ENCODE data around the gene PHACTR4. TPM values are rescaled to one million over a fixed set of nuclear protein-coding genes. Genes with fewer than 3 reads are reported as not detected.
A peak's percentile ranks its signal among the peaks of the same experiment; 100 is the strongest.
"Not testable (repeated sequence)": the region's sequence is repeated elsewhere in the genome, so short reads cannot be mapped to it uniquely, and the experiment has no call there.

Gene PHACTR4
- total RNA-seq, 2 experiments from 2014 or later: 29.4 to 30.8 TPM

DNA sequence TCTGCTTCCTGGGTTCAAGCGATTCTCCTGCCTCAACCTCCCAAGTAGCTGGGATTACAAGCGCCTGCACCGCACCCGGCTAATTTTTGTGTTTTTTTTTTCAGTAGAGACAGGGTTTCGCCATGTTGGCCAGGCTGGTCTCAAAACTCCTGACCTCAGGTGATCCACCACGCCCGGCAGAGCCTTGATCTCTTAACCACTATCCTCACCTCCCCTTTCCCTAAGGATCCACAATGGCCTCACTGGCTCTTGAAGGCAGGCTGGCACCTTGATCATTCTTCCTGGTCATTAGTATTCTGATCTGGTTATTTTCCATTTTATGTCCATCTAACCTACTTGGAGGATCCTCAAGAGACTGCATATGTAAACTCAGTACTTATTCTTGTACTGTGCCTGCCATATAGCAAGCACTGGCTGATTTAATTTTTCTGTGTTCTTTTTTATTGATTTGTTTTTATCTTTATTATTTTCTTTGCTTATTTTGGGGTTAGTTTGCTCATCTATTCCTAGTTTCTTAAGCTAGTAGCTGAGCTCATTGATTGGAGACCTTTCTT is 142.6 kb downstream of the PHACTR4 start:
- DNase-seq: no peak
- CTCF ChIA-PET: interaction anchor here (1.2 to 1.8 kb wide), 3 partner anchors 91 to 263 kb away, joined by 3 to 5 read pairs (median 3); no protein-coding TSS in a partner anchor

DNA sequence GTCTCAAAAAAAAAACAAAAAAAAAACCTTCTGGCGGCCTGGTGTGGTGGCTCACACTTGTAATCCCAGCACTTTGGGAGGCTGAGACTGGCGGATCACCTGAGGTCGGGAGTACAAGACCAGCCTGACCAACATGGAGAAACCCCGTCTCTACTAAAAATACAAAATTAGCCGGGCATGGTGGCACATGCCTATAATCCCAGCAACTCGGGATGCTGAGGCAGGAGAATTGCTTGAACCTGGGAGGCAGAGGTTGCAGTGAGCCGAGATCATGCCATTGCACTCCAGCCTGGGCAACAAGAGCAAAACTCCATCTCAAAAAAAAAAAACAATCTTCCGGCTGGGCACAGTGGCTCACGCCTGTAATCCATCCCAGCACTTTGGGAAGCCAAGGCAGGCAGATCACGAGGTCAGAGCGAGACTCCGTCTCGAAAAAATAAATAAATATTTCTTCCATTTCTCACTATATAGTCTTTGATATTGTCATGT is 144.9 kb downstream of the PHACTR4 start:
- ChIA-PET CTCF (interaction anchor here (0.6 kb wide), 1 partner anchor 762 kb away, joined by 3 read pairs; no protein-coding TSS in a partner anchor), POLR2A (interaction anchor here (1.4 kb wide), 1 partner anchor 7 kb away, joined by 4 read pairs; no protein-coding TSS in a partner anchor)
- H3K4me1 Mint-ChIP-seq (ENCODE audit: low read depth): peaks cover 46% of the 10 kb centered on the region
- H3K27ac Mint-ChIP-seq: peak overlapping the region; percentile 46
- H3K4me3 Mint-ChIP-seq; ATAC-seq; H3K9me3 Mint-ChIP-seq (ENCODE audit: insufficient read depth); DNase-seq; H3K27me3 Mint-ChIP-seq (ENCODE audit: low read depth): not testable (repeated sequence)
- peaks cover 45% of the 10 kb centered on the region for H3K36me3 Mint-ChIP-seq (ENCODE audit: low read depth)

More for the DNA sequence above, 142.6 kb downstream of the PHACTR4 start:
- H3K36me3 Mint-ChIP-seq (ENCODE audit: low read depth): peaks cover 63% of the 10 kb centered on the region
- peak overlapping the region; percentile 97 for H3K27ac Mint-ChIP-seq
- H3K4me3 Mint-ChIP-seq: peak overlapping the region; percentile 97
- H3K4me1 Mint-ChIP-seq (ENCODE audit: low read depth): peaks cover 42% of the 10 kb centered on the region
- H3K9me3 Mint-ChIP-seq (ENCODE audit: insufficient read depth): no peaks in the 10 kb centered on the region
- POLR2A ChIA-PET: interaction anchor here (0.6 kb wide), 2 partner anchors 70 to 150 kb away, joined by 3 read pairs; no protein-coding TSS in a partner anchor
- no peak for ATAC-seq
- no peaks in the 10 kb centered on the region for H3K27me3 Mint-ChIP-seq (ENCODE audit: low read depth)

DNA sequence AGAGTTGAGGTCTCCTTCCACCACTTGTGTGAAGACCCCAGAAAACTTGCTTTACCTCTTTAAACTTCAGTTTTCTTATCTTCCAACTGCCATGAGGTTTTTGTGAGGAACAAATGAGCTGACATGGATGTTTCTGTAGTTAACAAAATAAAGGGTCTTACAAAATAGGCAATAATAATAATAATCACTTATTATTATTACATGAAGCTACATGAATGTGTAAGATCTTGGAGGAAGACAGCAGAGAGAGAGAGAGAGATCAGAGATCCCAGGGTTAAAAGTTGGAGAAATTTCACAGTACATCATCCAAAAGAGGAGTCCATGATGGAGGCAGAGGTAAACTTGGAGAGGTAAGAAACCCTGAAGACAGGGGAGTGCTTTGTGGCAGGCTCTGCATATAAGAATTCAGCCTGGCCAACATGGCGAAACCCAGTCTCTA is 147.0 kb downstream of the PHACTR4 start:
- H3K4me1 Mint-ChIP-seq (ENCODE audit: low read depth): peaks cover 44% of the 10 kb centered on the region
- no peak overlapping the region for H3K4me3 Mint-ChIP-seq
- H3K36me3 Mint-ChIP-seq (ENCODE audit: low read depth): peaks cover 36% of the 10 kb centered on the region
- no peaks in the 10 kb centered on the region for H3K27me3 Mint-ChIP-seq (ENCODE audit: low read depth)
- H3K27ac Mint-ChIP-seq: peak overlapping the region; percentile 35
- H3K9me3 Mint-ChIP-seq (ENCODE audit: insufficient read depth): no peaks in the 10 kb centered on the region
- no peak for DNase-seq
- ATAC-seq: no peak
- ChIA-PET POLR2A (interaction anchor here (0.7 to 1.7 kb wide), 5 partner anchors 9 to 152 kb away, joined by 4 to 8 read pairs (median 6); partner anchors contain the start of genes GMEB1 and RCC1), CTCF (interaction anchor here (1.4 to 3.4 kb wide), 6 partner anchors 9 to 361 kb away, joined by 3 to 27 read pairs (median 8); no protein-coding TSS in a partner anchor)

DNA sequence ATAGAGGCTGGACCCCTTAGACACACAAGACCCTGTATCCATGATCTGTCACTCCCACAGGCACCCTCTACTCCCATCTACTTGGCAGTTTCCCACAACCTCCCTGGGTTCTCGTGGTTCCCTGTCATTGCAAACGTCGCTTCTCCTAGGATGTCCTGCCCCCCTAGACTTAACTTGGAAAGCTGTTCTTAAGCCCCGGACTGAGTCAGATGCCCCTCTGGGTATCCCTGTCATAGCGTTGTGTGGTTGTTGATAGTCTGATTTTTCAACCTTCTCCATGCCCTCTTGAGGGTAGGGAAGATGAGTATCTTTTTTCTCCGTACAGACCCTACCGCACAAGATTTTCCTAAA is 148.1 kb downstream of the PHACTR4 start:
- Mint-ChIP-seq H3K4me1 (ENCODE audit: low read depth) (peaks cover 41% of the 10 kb centered on the region), H3K27ac (peak overlapping the region; percentile 53), H3K9me3 (ENCODE audit: insufficient read depth) (no peaks in the 10 kb centered on the region), H3K27me3 (ENCODE audit: low read depth) (no peaks in the 10 kb centered on the region), H3K4me3 (peak overlapping the region; percentile 84), H3K36me3 (ENCODE audit: low read depth) (peaks cover 37% of the 10 kb centered on the region)
- CTCF ChIA-PET: interaction anchor here (1.3 to 3.4 kb wide), 7 partner anchors 10 to 359 kb away, joined by 3 to 27 read pairs (median 8); no protein-coding TSS in a partner anchor
- POLR2A ChIA-PET: interaction anchor here (0.7 to 1.9 kb wide), 4 partner anchors 8 to 63 kb away, joined by 3 to 20 read pairs (median 5); partner anchors contain the start of gene RCC1
- peak; percentile 2 for ATAC-seq
- DNase-seq: no peak

DNA sequence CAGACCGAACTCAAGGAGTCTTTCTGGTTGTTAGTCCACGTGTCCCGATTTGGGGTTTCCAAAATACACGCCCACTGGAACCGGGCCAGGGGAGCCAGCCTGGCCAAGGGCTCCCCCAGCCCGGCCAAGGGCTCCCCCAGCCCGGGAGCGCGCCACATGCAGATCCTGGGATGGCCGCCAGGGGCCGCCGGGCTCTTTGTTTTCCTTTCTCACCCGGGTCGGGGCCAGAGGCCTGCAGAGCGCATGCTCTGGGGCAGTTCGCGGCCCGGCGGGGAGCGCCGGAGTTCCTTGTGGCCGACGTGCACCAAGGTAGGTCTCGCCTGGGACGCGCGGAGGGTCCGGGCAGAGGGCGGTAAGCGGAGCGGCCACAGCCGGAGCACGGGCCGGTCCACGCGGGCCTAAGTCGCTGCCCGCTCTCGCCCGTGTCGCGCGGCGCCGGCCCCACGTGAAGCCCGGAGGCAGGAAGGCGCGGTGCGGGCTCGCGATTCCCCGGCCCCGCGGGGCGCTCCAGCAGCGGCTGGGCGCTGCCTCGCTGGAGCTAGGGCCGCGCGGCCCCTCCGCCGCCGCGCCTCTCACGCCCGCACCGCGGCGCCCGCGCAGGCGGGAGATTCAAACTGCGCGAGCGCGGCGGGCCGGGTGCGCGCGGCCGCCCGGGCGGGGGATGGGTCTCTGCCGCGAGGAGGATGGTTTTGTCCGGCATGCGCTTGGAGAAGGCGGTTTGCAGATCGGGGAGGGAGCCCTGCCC is 148.6 kb downstream of the PHACTR4 start:
- CTCF ChIA-PET: interaction anchor here (0.8 to 3.4 kb wide), 9 partner anchors 10 to 358 kb away, joined by 3 to 27 read pairs (median 5); partner anchors contain the start of gene TRNAU1AP
- peaks cover 41% of the 10 kb centered on the region for H3K4me1 Mint-ChIP-seq (ENCODE audit: low read depth)

DNA sequence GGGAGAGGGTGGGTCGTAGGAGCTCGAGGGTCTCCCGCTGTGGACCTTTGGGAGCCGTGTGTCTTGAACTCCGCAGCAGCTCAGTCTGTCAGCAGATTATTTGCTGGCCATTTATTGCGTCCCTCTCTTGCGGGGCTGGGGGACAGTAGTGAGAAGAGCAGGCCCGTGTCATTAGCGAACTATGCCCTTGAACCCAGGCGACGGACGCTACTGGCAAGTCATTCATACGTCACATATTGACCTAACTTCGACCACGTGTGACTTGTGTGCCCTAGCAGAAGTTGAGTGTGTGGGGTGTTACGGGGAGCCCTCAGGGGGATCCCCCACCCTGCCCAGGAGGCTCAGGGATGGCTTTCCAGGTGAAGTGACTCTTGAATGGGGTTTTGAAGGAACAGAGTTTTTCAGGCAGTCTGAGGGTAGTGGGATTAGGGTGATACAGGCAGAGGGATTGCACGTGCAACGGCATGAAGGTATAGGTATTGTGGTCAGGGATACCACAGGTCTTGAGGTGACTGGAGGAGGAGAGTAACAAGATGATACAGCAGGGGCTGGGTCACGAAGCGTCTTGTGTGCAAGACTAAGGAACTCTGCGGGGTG is 149.3 kb downstream of the PHACTR4 start:
- H3K4me1 Mint-ChIP-seq (ENCODE audit: low read depth): peaks cover 47% of the 10 kb centered on the region
- peak overlapping the region; percentile 94 for H3K27ac Mint-ChIP-seq
- ATAC-seq: peak; percentile 31
- POLR2A ChIA-PET: interaction anchor here (0.6 to 1.9 kb wide), 11 partner anchors 9 to 457 kb away, joined by 3 to 20 read pairs (median 3); partner anchors contain the start of genes GMEB1, RNU11, TAF12 and TRNAU1AP
- H3K36me3 Mint-ChIP-seq (ENCODE audit: low read depth): peaks cover 36% of the 10 kb centered on the region
- CTCF ChIA-PET: interaction anchor here (0.8 to 3.4 kb wide), 7 partner anchors 10 to 358 kb away, joined by 3 to 27 read pairs (median 5); partner anchors contain the start of gene TRNAU1AP
- peak overlapping the region; percentile 92 for H3K4me3 Mint-ChIP-seq
- peak; percentile 65 for DNase-seq
- H3K9me3 Mint-ChIP-seq (ENCODE audit: insufficient read depth): no peaks in the 10 kb centered on the region
- H3K27me3 Mint-ChIP-seq (ENCODE audit: low read depth): no peaks in the 10 kb centered on the region

More for the DNA sequence above, 148.6 kb downstream of the PHACTR4 start:
- Mint-ChIP-seq H3K27ac (peak overlapping the region; percentile 94), H3K4me3 (peak overlapping the region; percentile 92), H3K27me3 (ENCODE audit: low read depth) (no peaks in the 10 kb centered on the region), H3K36me3 (ENCODE audit: low read depth) (peaks cover 36% of the 10 kb centered on the region), H3K9me3 (ENCODE audit: insufficient read depth) (no peaks in the 10 kb centered on the region)
- POLR2A ChIA-PET: interaction anchor here (0.6 to 1.9 kb wide), 12 partner anchors 8 to 457 kb away, joined by 3 to 20 read pairs (median 3); partner anchors contain the start of genes GMEB1, RNU11, TAF12 and TRNAU1AP
- ATAC-seq: peak; percentile 77
- DNase-seq: peak; percentile 91

DNA sequence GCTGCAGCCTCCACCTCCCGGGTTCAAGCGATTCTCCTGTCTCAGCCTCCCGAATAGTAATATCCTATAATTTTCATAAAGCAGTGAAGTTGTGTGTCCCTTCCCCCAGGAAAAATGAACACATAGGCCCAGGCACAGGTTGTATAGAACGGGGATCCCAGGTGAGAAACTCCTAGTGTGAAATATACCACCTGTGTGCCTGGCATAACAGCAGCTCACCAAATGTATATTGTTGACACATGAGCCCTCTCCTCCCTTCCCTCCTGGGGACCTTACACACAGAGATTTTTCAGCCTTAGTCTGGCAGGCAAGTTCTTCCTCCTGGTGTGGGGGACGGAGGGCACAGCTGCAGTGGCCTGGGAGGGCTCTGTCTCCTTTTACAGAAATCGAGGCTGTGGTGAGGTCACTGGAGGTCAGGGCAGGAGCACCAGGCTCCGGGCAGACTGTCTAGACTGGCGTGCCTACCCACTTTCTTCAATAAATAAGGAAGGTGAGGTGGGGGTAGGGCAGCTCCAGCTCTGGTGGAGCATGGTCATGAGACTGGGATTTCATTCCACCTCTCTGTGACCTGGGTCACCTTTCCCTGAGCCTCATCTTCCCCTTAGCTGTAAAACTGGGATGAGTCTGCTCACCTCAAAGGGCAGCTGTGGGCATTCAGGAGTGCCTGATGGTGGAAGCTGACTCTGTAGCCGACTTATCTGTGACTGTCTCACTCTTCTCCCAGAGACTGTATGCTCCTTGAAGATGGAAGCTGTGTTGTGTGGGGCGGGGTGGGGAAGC is 150.6 kb downstream of the PHACTR4 start:
- Mint-ChIP-seq H3K4me1 (ENCODE audit: low read depth) (peaks cover 49% of the 10 kb centered on the region), H3K9me3 (ENCODE audit: insufficient read depth) (no peaks in the 10 kb centered on the region), H3K27ac (no peak overlapping the region), H3K4me3 (peak overlapping the region; percentile 92), H3K27me3 (ENCODE audit: low read depth) (no peaks in the 10 kb centered on the region), H3K36me3 (ENCODE audit: low read depth) (peaks cover 32% of the 10 kb centered on the region)
- CTCF ChIA-PET: no interaction called here
- DNase-seq: no peak
- POLR2A ChIA-PET: interaction anchor here (0.5 to 2.0 kb wide), 6 partner anchors 10 to 148 kb away, joined by 3 to 7 read pairs (median 3); partner anchors contain the start of genes GMEB1 and RCC1
- no peak for ATAC-seq

DNA sequence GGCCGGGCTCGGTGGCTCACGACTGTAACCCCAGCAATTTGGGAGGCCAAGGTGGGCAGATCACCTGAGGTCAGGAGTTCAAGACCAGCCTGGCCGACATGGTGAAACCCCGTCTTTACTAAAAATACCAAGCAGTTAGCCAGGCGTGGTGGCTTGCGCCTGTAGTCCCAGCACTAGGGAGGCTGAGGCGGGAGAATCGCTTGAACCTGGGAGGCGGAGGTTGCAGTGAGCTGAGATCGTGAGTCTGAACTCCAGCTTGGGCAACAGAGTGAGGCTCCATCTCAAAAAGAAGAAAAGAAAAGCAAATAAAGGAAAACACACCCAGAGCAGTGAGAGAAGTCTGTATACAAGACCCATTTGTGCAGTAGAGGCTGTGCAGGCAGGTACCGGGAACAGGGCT is 151.3 kb downstream of the PHACTR4 start:
- H3K27me3 Mint-ChIP-seq (ENCODE audit: low read depth); H3K27ac Mint-ChIP-seq; ATAC-seq; H3K4me3 Mint-ChIP-seq; H3K9me3 Mint-ChIP-seq (ENCODE audit: insufficient read depth); DNase-seq; CTCF ChIA-PET: not testable (repeated sequence)
- peaks cover 32% of the 10 kb centered on the region for H3K36me3 Mint-ChIP-seq (ENCODE audit: low read depth)
- H3K4me1 Mint-ChIP-seq (ENCODE audit: low read depth): peaks cover 49% of the 10 kb centered on the region
- POLR2A ChIA-PET: interaction anchor here (0.6 to 2.0 kb wide), 5 partner anchors 11 to 148 kb away, joined by 3 to 7 read pairs (median 3); partner anchors contain the start of genes GMEB1 and RCC1

DNA sequence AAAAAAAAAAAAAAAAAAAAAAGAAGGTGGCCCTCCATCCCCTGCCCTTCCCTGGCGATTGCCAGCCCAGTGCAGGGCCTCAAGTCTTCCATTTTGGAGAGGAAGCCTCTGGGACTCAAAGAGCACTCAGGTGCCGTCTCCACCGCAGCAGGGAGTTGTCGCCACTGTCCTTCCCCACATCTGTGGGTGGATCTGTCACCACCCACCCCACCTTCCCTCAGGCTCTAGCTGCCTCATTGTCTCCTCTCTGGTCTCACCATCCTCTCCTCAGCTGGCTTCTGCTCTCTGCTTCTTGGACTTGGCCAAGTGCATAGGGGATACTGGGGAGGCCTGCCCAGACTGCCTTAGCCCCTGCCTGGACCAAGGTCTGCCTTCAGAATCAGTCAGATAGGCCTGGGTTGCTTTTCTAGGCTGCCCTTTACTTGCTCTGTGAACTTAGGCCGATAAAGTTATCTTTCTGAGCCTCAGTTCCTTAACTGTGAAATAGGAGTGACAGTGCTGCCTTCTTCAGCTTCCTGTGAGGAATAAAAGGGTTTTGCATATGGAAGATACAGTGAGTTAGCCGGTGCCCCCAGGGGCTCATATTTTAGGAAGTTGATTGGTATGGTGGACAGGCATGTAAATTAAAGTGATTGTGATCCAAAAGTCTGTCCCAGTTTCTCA is 152.1 kb downstream of the PHACTR4 start:
- H3K9me3 Mint-ChIP-seq (ENCODE audit: insufficient read depth): no peaks in the 10 kb centered on the region
- ATAC-seq: no peak
- H3K4me3 Mint-ChIP-seq: no peak overlapping the region
- peaks cover 49% of the 10 kb centered on the region for H3K4me1 Mint-ChIP-seq (ENCODE audit: low read depth)
- ChIA-PET CTCF (no interaction called here), POLR2A (interaction anchor here (1.0 to 2.0 kb wide), 2 partner anchors 12 kb away, joined by 3 to 7 read pairs; no protein-coding TSS in a partner anchor)
- DNase-seq: no peak
- peak overlapping the region; percentile 1 for H3K27ac Mint-ChIP-seq
- H3K27me3 Mint-ChIP-seq (ENCODE audit: low read depth): no peaks in the 10 kb centered on the region
- peaks cover 34% of the 10 kb centered on the region for H3K36me3 Mint-ChIP-seq (ENCODE audit: low read depth)

DNA sequence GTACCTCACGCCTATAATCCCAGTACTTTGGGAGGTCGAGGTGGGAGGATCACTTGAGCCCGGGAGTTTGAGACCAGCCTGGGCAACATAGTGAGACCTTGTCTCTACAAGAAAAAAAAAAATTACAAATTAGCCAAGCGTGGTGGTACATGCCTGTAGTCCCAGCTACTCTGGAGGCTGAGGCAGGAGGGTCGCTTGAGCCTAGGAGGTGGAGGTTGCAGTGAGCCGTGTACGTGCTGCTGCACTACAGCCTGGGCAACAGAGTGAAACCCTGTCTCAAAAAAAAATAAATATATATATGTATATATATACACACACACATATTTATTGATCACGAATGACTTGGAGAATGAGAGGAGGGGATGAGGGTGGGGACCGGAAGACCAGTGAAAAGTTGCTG is 153.0 kb downstream of the PHACTR4 start:
- H3K27ac Mint-ChIP-seq, CTCF ChIA-PET: not testable (repeated sequence)
- H3K36me3 Mint-ChIP-seq (ENCODE audit: low read depth): peaks cover 34% of the 10 kb centered on the region

More for the DNA sequence above, 153.0 kb downstream of the PHACTR4 start:
- ATAC-seq; H3K9me3 Mint-ChIP-seq (ENCODE audit: insufficient read depth); H3K4me3 Mint-ChIP-seq; DNase-seq; H3K27me3 Mint-ChIP-seq (ENCODE audit: low read depth): not testable (repeated sequence)
- H3K4me1 Mint-ChIP-seq (ENCODE audit: low read depth): peaks cover 46% of the 10 kb centered on the region
- POLR2A ChIA-PET: interaction anchor here (0.6 to 1.0 kb wide), 2 partner anchors 13 to 464 kb away, joined by 3 read pairs; no protein-coding TSS in a partner anchor
